Omental fat pad (tissue), 4 donors: ENCODE data around the gene TKTL1. TPM values are rescaled to one million over a fixed set of nuclear protein-coding genes. Genes with fewer than 3 reads are reported as not detected.
"Not testable (repeated sequence)": the region's sequence is repeated elsewhere in the genome, so short reads cannot be mapped to it uniquely, and the experiment has no call there.

Source experiments
- ATAC-seq: fragments of 150-250 bp; one replicate; pipeline ENCODE4 v1.9.1; 2016; ENCODE audit warnings: mild to moderate bottlenecking, moderate library complexity; ENCODE audit not compliant: low FRiP score
- DNase-seq: peaks from one replicate; pipeline ENCODE4 v3.0.0-alpha.2; 2019; ENCODE audit warnings: low spot score
- total RNA-seq, 4 donors: library from RNA; depleted of rRNA; stranded (reverse); fragments of >200 nt; gene quantifications; one replicate each; pipeline ENCODE4 v1.1.0, GENCODE V29; 2016
- TF ChIP-seq, protein P1 (sequence below), 3 donors: fragments of 450-650 bp; IDR thresholded peaks; one replicate each; pipeline ENCODE4 v1.5.1; 2016 to 2017; ENCODE audit warnings: antibody characterized with exemption in 3 of 3, mild to moderate bottlenecking in 3 of 3, moderate library complexity in 2 of 3

The TKTL1 gene
- total RNA-seq, 4 donors from 2014 or later = 0.38 to 0.48 TPM; not detected in 2

DNA sequence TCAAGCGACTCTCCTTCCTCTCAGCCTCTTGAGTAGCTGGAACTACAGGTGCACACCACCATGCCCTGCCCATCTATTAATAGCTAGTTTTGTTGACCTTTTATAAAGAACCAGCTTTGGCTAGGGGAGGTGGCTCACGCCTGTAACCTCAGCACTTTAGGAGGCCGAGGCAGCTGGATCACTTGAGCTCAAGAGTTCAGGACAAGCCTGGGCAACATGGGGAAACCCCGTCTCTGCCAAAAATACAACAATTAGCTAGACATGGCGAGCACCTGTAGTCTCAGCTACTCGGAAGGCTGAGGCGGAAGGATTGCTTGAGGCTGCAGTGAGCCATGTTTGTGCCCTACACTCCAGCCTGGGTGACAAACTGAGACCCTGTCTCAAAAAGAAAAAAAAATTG, 2.7 kb downstream of the TKTL1 start:
- no peak for DNase-seq
- TF ChIP-seq, protein P1, sequence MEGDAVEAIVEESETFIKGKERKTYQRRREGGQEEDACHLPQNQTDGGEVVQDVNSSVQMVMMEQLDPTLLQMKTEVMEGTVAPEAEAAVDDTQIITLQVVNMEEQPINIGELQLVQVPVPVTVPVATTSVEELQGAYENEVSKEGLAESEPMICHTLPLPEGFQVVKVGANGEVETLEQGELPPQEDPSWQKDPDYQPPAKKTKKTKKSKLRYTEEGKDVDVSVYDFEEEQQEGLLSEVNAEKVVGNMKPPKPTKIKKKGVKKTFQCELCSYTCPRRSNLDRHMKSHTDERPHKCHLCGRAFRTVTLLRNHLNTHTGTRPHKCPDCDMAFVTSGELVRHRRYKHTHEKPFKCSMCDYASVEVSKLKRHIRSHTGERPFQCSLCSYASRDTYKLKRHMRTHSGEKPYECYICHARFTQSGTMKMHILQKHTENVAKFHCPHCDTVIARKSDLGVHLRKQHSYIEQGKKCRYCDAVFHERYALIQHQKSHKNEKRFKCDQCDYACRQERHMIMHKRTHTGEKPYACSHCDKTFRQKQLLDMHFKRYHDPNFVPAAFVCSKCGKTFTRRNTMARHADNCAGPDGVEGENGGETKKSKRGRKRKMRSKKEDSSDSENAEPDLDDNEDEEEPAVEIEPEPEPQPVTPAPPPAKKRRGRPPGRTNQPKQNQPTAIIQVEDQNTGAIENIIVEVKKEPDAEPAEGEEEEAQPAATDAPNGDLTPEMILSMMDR (IDR thresholded peaks at IDR 0.05) = no peak
- no peak for ATAC-seq

DNA sequence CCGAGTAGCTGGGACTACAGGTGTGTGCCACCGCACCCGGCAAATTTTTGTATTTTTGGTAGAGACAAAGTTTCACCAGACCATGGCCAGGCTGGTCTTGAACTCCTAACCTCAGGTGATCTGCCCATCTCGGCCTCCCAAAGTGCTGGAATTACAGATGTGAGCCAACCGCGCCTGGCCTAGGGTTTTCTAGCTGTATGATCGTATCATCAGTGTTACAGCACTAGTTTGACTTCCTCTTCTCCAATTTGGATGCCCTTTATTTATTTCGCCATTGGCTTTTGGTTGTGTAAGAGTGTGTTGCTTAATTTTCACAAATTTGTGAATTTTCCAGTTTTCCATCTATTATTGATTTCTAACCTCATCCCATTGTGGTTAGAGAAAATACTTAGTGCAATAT, 5.2 kb downstream of the TKTL1 start:
- no peak for ATAC-seq
- DNase-seq = no peak
- TF ChIP-seq, protein P1 (IDR thresholded peaks at IDR 0.05) = no peak

DNA sequence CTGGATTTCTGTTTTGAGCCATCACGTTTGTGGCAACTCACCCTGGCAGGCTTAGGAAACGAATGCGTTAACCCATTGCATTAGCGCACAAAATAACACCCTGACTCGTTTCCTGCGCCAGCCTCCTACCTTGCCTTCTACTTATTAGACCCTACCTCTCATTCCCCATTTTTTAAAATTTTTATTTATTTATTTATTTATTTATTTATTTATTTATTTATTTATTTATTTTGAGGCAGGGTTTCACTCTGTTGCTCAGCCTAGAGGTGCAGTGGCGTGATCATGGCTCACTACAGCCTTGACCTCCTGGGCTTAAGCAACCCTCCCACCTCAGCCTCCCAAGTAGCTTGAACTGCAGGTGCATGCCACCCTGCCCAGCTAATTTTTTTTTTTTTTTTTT, 7.4 kb downstream of the TKTL1 start:
- not testable (repeated sequence) for DNase-seq, ATAC-seq

DNA sequence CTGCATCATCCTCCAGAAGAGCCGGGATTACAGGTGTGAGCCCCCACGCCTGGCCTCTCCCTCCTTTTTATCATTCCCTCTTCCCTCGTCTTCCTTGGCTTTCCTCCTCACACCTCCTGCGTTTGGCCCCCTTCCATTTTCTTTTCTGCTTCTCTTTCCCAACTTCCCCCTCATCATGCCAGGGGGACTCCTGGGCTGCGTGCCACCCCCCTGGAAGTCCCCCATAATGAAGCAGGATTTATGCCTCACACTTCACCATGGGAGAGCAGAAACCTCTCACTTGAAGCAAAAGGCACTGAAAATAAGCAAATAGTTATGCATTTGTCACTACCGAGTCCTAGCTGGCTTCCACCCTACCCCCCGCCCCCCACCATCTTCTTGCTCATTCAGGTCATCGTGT, 7.9 kb downstream of the TKTL1 start:
- TF ChIP-seq, protein P1 (IDR thresholded peaks at IDR 0.05) = no peak
- DNase-seq = no peak
- no peak for ATAC-seq

DNA sequence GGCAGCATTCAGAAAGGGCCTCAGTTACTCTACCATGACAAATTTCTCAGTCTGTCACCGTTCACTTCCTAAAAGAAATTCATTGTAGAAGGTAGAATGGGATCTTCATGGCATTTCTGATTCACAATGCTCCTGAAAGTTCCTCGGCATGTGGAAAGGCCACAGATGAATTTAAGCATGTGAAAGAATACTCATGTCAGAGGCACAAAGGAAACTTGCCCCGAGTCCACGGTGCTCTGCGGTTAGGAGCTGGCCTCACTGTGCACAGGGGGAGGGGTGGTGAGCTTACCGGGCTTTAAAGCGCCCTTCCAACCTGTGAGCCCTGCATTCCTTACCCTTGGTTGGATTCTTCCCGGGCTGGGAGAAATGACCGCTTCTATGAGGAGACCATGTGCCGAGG, 9.3 kb downstream of the TKTL1 start:
- TF ChIP-seq, protein P1 (IDR thresholded peaks at IDR 0.05) = no peak
- DNase-seq = no peak
- no peak for ATAC-seq

DNA sequence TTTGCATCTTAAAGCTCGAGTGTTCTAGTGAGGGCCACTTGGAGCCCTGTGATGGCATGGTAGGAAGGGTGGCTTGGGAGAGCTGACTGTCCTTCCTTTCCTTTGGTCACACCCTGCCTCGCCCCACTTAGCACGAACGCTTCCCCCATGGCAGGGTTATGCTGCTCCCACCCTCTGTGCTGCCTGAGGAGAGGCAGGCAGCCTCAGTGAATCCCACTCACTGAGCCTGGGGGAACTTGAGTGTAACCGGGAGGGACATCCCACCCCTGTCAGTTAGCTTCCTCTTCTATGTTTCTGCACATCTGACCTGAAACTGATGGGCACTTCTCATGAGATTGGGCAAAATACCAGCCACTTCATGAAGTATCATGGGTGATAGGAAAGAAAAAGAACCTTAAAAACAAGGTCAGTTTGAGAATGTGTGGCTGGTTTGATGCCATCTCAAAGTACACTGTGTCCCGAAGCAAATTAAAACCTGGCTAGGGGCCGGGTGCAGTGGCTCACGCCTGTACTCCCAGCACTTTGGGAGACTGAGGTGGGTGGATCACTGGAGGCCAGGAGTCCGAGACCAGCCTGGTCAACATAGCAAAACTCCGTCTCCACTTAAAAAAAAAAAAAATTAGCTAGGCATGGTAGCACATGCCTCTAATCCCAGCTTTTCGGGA, 10.1 kb downstream of the TKTL1 start:
- no peak for ATAC-seq
- TF ChIP-seq, protein P1 (IDR thresholded peaks at IDR 0.05) = no peak
- DNase-seq = no peak

DNA sequence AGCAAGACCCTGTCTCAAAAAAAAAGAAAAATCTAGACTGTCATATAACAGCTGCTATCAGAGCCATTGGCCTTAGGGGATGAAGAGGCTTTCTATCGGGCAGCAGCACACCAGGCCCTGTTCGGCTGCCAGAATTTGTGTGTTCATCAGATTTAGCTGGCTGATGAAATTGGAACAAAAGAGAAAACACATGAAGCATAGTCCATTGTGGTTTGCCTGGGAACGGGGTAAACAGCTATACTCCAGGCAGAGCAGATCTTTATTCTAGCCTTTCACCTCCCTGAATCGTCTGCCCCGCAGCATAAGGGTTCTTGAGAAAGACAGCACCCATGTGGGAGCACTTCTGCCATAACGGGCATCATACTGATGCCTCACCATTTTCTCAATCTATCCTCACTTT, 11.6 kb downstream of the TKTL1 start:
- DNase-seq (no peak), ATAC-seq (no peak)

More for the DNA sequence above, 11.6 kb downstream of the TKTL1 start:
- TF ChIP-seq, protein P1 (IDR thresholded peaks at IDR 0.05) = no peak
